NCI-H2107 treated with DMSO at 0.1 percent for 48 hours (cell line): ENCODE results near the gene TTC22.

ENCODE experiments used
- DNase-seq: peaks from one replicate; lab custom pipeline; 2025; ENCODE audit not compliant: unreplicated experiment; lab: John Stamatoyannopoulos, UW

TTC22 gene

DNA sequence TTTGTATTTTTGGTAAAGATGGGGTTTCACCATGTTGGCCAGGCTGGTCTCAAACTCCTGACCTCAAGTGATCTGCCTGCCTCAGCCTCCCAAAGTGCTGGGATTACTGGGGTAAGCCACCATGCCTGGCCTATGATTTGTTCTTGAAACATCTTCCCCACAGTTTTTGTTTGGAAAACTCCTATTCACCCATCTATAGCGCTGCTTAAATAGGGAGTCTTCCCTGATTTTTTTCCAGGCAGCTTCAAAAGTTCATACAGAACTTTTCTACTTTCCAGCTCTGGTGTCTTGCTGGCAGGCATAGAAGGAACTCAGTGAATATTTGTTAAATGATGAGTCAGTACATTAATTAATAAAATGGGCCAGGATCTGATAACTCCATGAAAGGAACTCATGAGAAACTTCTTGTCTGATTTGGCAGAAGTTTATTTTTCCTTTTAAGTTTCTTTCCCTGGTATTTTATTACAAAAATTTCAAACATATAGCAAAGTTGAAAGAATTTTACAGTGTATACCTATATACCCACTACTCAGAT, 33.0 kb upstream of the TTC22 start:
- DNase-seq, result no peak

DNA sequence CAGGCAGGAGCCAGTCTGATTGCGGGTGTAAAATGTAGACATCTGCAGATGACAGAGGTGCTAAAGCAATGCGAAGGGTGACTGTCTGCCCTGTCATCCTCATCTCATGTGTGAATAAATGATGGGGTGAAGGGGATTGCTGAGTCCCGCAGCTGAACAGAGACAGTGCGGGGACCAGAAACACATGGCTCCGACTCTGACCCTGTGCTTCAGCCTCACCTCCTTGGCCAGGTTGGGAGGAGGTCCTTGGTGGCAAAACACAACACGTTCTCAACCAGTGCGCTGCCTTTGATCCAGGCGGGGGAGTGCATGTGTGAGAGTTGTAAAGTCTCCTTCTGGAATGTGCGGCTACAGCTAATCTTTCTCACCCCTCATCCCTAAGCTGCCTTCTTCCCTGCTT, 32.0 kb upstream of the TTC22 start:
- DNase-seq, result no peak

DNA sequence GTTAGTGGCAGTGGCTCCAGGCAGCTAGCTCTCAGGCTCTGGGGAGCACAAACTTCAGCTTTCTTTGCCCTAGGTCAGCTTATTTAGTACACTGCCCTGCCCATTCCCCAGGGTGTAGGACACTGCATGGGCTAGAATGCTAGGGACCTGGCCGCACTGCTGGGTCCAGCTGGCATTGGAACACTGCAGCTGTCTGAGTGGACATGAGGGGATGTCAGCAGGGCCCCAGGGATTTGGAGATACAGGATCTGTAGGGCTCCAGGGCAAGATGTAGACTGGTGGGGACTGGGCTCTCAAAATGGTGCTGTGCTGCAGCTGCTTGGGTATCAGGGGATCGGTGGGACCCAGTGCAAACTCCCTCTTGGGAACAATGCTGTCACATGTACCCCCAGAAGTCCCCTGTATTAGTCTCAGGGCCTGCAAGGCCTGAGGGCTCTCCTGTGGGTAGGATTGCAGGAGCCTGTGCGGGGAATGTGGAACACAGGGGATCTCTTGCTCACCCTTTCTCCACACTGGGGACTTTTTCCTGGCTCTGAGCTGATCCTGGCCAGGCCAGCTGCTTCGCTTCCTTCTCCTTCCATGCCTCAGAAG, 25.2 kb upstream of the TTC22 start:
- no peak for DNase-seq

DNA sequence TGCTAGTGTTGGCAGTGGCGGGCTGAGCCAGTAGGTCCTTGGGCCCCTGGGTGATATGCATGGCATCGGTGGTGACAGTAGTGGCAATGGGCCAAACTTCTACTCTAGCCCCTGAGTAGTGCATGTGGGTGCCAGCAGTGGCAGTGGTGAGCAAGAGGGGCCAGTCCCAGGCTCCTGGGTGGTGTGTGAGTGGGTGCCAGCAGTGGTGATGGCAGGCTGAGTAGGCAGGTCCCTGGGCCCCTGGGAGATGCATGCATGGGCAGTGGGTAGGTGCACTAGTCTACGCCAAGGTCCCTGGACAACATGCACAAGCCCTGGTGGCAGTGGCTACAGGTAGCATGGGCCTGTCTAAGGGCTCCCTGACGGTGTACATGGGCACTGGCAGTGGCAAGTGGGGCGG, 24.6 kb upstream of the TTC22 start:
- DNase-seq, result no peak

DNA sequence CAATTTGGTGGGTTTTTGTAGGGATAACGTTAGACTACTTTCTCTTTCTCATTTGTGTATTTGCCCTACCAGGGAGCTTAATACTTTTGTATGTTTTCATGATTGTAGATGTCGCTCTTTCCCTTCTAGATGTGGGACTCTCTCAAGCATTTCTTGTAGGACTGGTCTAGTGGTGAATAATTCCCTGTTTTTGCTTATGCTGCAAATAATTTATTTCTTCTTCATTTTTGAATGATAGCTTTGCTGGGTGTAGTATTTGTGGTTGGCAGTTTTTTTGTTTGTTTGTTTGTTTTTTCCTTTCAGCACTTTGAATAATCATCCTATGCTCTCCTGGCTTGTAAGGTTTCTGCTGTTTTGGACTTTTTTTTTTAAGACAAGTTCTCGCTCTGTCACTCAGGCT, 22.5 kb upstream of the TTC22 start:
- no peak for DNase-seq

DNA sequence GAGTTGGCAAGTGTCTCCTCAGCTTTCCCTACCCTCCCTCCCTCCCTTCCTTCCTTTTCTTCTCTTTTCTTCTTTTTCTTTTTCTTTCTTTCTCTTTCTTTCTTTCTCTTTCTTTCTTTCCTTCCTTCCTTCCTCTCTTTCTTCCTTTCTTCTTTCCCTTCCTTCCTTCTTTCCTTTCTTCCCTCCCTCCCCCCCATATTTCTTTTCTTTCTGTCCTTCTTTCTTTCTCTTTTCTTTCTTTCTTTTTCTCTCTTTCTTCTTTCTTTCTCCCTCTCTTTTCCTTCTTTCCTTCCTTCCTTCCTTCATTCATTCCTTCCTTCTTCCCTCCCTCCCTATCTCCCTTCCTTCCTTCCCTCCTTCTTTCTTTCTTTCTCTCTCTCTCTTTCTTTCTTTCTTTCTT, 18.6 kb upstream of the TTC22 start:
- DNase-seq, result no peak

DNA sequence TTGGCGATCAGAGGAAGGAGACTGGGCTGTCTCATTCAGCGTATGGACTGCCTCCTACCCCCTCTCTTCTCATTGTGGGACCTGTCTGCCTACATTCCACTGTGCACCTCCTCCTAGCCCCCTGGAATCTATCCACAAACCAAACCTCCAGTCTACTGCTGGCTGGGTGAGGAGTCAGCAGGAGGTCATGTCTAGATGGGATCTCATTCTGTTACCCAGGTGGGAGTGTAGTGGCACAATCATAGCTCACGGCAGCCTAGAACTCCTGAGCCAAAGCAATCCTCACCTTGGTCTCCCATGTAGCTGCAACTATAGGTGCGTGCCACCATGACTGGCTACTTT, 18.0 kb upstream of the TTC22 start:
- DNase-seq, result no peak

DNA sequence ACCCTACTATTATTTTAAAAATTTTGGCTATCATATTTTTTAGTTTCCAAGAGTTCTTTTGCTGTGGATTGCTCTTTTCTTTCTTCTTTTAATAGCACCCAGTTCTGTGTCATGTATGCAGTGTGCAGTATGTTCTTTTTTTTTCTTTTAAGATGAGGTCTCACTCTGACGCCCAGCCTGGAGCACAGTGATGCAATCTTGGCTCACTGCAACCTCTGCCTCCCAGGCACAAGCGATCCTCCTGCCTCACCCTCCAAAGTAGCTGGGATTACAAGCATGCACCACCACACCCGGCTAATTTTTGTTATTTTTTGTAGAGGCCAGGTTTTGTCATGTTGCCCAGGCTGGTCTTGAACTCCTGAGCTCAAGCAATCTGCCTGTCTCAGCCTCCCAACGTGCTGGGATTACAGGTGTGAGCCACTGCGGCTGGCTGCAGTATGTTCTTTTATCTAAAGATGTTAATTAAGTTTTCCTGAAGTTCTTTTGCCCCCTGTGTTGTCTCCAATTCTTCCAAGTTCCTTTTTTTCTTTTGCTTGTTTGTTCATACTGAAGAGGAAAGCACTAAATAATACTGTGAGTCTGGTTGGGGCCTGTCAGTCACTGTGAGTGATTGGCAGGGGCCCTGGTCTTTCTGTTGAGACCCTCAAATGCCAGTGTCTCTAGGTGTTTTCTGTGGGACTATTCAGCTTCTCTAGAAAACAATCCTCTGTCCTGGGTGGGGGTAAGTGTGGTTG, 17.5 kb upstream of the TTC22 start:
- DNase-seq, result no peak

DNA sequence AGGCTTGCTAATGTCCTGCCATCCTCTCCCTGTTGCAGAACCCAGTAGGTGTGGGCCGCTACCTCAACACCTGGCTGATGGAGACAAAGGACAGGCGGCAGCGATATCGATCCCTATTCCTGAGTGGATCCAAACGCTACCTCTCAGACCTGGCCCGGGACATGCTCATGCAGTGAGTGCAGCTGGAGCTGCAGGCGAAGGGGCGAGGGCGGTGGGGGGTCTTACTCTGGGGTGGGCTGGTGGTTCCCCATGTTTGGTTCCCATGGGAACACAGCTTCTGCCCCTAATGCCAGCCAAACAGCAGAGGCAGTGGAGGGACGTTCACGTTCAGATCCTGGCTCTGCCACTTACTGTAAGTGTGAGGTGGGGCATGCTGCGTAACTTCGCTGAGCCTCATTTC, 15.8 kb upstream of the TTC22 start:
- peak; percentile 9 for DNase-seq

DNA sequence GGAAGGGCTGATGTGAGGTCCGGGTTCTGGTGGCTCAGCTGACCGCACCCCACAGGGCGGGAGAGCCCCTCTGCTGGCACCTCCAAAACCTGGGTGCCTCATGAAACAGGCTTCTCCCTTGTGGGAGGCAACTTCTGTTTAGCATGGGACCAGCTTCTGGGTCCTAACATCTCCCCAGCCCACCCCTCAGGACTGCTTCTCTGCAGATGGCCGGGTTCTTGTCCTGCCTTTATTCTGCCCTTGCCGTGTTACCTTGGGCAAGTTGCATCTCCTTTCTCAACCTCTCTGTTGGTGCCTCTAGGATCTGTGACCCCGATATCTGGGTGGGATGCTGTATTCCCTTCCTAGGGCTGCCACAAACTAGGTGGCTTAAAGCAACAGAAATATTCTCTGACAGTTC, 15.0 kb upstream of the TTC22 start:
- DNase-seq, result no peak

DNA sequence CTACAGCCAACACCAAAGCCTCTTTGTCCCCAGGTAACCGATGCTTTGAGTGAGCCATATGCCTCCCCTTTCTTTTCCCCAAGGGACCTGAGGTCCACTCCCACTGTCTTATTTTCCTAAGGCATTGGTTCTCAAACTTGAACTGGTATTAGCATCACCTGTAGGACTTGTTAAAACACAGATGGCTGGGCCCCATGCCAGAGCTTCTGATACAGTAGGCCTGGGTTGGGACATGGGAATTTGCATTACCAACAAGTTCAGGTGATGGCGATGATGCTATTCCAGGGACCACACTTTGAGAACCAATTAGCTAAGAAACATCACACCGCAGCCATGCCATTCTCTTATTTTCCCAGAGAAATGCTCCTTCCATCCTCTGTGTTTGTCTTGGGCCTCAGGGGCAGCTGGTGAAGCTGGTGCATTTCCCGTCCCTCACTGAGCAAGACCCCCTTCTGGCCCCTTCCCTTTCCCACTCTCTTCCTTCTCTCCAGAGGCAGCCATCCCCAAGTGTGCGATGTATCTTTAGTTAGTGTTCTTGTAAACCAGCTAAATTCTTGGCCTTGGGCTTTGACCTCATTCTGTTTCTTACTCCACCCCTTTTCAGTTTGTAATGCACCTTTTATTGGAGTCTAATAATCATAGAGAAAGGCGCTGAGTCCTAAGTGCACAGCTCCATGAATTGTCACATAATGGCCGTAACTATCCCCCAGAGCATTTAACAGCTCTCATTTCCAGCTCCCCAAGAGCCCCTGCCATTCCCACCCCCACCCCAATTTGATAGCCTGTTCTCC, 14.2 kb upstream of the TTC22 start:
- DNase-seq, result no peak

DNA sequence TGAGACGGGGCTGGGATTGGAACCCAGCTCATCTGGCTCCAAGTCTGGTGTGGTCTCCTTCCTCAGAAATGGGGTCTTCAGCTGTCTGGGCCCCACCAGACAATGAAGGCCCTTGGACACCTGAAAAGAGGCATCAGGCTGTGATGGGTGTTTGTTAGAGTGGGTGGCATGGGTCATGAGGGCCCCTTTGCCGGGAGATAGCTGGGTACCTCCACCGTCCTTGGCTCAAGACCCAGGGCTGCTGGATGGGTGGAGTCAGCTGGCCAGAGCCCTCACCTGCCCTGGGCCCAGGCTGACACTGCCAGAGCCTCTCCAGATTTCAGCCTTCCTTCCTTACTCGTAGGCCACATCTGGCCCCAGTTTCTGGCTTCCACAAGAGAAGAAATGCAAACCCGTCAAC, 13.4 kb upstream of the TTC22 start:
- DNase-seq, result no peak

DNA sequence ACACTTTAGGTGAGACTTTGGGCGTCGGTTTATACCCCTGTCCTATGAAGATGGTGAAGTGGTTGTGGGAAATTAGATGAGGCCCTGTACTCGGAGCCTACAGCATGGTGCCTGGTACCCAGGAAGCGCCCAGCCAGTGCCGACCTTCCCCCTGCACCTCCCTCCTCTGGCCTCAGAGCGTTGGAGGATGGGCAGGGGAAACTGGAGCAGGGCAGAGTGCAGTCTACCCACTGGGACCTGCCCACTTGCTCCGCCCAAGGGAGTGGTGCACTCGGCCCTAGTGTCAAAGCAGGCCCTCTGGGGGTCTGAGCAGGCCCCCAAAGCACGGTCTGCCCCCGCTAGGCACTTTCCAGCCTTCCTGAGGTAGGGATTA, 13.0 kb upstream of the TTC22 start:
- DNase-seq, result no peak

DNA sequence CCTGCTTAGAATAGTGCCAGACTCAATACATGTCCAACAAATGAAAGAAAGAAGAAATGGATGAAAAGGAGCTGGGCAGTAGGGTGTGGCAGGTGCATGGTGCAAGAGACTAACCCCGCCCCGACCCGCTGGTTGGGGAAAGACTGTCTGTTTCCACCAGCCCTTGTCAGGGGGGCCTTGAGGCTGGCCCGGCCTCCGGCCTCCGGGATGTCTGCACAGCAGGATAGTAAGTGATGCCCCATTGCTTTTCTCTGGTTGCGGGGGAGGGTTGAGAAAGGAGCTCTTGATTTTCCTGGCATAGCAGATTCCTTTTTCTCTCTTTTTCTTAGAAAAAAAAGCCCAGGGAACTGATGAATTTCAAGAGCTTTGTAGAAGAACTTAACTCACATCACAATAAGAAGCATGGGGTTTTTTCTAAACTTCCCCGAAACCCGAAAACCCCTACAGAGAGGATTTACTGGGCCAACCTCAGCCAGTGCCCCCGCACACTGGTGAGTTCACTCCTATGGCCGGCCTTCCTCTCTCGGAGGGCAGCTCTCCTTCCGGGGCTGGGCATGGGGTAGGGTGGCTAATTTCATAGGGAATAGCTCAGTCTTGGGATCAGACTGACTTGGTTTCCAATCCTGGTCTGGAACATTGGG, 12.5 kb upstream of the TTC22 start:
- no peak for DNase-seq

DNA sequence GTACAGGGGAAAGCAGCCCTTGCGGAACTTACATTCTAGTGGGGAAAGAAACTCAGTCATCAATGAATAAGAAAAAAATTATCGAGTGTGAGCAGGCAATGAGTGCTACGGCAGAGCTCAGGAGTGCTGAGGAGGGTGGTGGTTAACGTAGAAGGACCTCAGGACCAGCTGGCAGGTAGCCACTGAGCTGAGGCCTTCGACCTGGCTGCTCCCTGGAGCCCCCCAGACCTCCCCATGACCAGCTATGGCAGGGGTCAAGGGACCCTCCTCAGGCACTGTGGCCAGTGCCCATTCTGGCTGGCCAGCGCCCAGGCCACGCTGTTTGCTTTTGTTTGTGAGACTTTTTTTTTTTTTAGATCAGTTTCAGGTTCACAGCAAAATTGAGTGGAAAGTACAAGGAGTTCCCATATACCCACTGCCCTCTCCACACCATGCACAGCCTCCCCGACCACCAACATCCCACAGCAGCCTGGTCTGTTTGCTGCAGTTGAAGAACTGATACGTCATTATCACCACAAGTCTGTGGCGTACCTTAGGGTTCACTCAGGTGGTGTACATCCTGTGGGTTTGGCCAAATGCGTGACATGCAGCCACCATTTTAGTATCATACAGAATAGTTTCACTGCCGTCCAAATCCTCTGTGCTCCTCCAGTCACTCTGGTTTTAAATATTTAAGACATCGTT, 11.8 kb upstream of the TTC22 start:
- DNase-seq, result no peak

DNA sequence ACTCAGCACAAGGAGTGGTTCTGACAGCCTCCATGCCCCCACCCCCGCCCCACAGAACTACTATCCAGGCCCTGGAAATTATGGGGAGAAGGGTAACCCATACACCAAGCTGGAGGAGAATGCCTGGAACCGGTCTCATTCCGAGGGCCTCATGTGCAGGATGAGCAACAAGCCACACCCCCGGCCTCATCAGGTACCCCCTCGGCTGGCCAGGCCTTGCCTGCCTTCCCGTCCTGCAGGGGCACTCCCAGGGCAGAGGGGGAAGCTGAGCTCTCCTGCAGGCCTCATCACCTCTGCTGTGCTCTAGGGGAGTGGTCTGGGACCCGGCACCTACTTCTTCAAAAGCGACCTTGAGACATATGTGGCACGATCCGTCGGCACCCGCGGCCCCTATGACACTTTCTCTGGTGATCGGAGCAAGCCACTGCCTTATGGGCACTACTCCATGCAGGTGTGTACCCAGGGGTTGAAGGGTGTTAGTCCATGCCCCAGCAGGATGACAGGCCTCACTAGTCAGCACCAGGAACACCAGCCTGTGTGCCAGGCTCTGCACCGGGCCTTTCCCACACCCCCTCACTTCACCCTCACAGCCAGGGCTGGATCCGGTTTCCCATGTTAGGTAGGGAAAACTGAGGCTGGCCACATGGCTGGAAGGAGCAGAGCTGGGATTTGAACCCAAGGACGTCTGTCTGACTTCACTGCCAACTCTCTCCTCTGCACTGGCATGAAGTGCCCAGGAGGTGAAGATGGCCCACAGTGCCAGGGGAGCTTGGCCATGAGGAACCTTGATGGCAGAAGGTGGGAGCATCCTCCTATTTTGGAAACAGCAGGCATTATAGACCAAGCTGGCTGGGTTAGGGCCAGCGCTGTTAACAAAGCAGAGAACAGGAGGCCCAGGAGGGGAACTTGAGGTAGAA, 10.9 kb upstream of the TTC22 start:
- no peak for DNase-seq

DNA sequence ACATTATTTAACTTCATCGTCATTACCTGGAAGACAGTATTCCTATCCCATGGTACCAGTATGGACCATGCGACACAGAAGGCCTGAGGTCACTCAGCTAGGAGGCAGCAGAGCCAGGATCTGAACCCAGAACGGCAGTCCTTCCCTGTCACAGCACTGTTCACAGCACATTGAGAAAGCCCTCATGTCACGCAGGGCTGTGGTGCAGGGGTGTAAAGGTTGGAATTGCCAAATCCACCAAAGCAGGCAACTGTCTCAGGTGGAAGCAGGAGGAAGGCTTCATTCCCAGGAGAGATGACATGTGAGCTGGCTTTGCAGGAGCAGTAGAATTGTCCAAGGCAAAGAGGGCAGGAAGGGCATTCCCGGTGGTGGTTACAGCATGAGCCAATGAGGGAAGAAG, 9.9 kb upstream of the TTC22 start:
- DNase-seq, result no peak

DNA sequence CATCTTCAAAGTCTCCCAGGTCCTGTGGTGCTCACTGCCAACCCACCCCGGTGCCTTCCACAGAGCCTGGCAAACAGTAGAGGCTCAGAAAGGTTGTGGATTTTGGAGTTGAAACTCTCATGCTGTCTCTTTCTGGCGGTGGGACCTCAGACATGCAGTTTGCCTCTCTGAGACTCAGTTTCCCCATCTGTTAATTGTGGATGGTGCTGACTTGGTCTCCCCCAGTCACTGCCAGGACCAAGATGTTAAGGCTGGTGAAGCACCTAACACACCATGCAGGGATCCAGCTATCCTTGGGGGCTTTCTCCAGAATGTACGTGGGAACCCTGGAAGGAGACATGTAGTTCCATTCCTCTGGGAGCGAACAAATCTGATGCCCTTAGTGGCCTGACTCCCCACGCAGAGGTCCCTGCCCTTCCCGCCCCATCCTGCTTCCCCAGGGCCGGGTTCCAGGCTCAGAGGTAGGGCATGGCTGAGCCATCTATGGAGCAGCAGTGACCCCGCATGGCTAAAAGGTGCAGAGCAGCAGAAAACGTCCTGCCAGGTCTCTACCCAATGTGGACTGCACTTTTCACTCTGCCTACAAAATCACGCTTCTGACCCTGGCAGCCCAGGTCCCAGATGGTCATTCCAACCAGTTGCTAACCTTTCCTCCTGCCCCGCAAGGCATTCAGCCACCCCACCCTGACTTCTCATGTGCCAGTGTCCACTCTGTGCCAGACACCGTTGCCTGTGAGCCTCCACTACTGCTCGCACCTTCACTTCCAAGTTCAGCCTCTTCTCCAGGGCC, 9.2 kb upstream of the TTC22 start:
- peak; percentile 33 for DNase-seq

DNA sequence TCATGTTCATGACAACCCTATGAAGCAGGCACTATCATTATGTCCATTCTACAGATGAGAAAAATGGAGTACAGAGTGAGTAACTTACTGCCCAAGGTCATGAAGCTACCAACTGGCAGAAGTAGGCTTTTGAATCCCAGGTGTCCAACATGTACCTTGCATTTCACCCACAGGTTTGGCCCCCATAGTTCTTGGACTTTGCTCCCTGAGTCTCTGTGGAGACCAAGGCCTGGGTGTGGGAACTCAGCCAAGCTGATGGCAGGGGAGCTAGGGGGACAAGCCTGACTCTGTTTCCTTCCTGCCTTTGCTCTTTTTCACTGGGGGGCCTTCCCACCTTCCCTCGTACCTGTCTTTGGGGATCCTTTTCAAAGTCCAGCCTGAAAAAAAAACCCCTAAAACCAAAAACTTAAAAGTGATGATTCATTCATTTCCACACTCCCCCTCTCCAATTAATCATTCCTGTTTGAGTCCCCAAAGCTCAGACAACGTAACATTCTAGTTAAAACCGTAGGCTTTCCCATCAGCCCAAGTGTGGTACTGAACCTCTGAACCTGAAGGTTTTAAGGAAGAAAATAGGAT, 8.5 kb upstream of the TTC22 start:
- no peak for DNase-seq
